ENCODE results near the gene TNS1.

- no peak for TF ChIP-seq CTCF (IDR thresholded peaks at IDR 0.05; ENCODE audit: low read length)
- TF ChIP-seq EZH2 (optimal IDR thresholded peaks at IDR 0.05; ENCODE audit: low read depth, low read length), result no peak
- no peak for TF ChIP-seq EZH2phosphoT487 (IDR thresholded peaks at IDR 0.05; ENCODE audit: low read length)
Measured at GRCh38 chr2:218026244-218026643, 23.4 kb upstream of the TNS1 start.

All from MM.1S (cell line).